Smooth muscle cell (in vitro differentiated cells): ENCODE data around the gene PTGES2. TPM values are rescaled to one million over a fixed set of nuclear protein-coding genes. Genes with fewer than 3 reads are reported as not detected.
"Not testable (repeated sequence)": the region's sequence is repeated elsewhere in the genome, so short reads cannot be mapped to it uniquely, and the experiment has no call there.

Source experiments
- DNase-seq: peaks from one replicate; lab custom pipeline; 2025; ENCODE audit not compliant: unreplicated experiment; lab: John Stamatoyannopoulos, UW
- H2AFZ ChIP-seq: fragments of 200-600 bp; sonication (generic); 2 replicates; pipeline ENCODE4 v1.6.0; 2016; ENCODE audit warnings: antibody characterized with exemption, low read depth, mild to moderate bottlenecking
- H3F3A ChIP-seq: fragments of 200-600 bp; sonication (generic); 2 replicates; pipeline ENCODE4 v1.6.0; 2017; ENCODE audit warnings: antibody characterized with exemption, low read depth
- H3K27ac ChIP-seq: fragments of 200-600 bp; sonication (generic); 2 replicates; pipeline ENCODE4 v1.5.1; 2016; ENCODE audit warnings: low read depth, mild to moderate bottlenecking
- H3K27me3 ChIP-seq: fragments of 200-600 bp; sonication (generic); 2 replicates; pipeline ENCODE4 v1.6.1; 2016; ENCODE audit warnings: low read depth, mild to moderate bottlenecking
- H3K36me3 ChIP-seq: fragments of 200-600 bp; sonication (generic); 2 replicates; pipeline ENCODE4 v1.5.1; 2016; ENCODE audit warnings: low read depth
- H3K4me1 ChIP-seq: fragments of 200-600 bp; sonication (generic); 2 replicates; pipeline ENCODE4 v1.5.1; 2016; ENCODE audit warnings: low read depth
- H3K4me2 ChIP-seq: fragments of 200-600 bp; sonication (generic); 2 replicates; pipeline ENCODE4 v1.6.0; 2016; ENCODE audit warnings: mild to moderate bottlenecking
- H3K4me3 ChIP-seq: fragments of 200-600 bp; sonication (generic); 2 replicates; pipeline ENCODE4 v1.5.1; 2016; ENCODE audit warnings: mild to moderate bottlenecking
- H3K79me2 ChIP-seq: fragments of 200-600 bp; sonication (generic); 2 replicates; pipeline ENCODE4 v1.6.0; 2016; ENCODE audit warnings: low read depth, mild to moderate bottlenecking
- H3K9ac ChIP-seq: fragments of 200-600 bp; sonication (generic); 2 replicates; pipeline ENCODE4 v1.6.0; 2016; ENCODE audit warnings: low read depth
- H3K9me3 ChIP-seq: fragments of 200-600 bp; sonication (generic); replicated peaks from 2 replicates; pipeline ENCODE4 v1.5.1; 2016; ENCODE audit warnings: low read depth
- H4K20me1 ChIP-seq: fragments of 200-600 bp; sonication (generic); 2 replicates; pipeline ENCODE4 v1.6.0; 2016; ENCODE audit warnings: low read depth
- CTCF ChIP-seq: fragments of 200-600 bp; sonication (generic); IDR thresholded peaks from 2 replicates; pipeline ENCODE4 v1.5.1; 2017; ENCODE audit warnings: borderline replicate concordance, mild to moderate bottlenecking, antibody characterized with exemption; ENCODE audit not compliant: insufficient read depth, poor library complexity, severe bottlenecking
- WGBS: methylation state at CpG from one replicate; pipeline ENCODE4 v1.1.7; 2016; ENCODE audit warnings: low lambda C conversion rate; 5-methylcytosine and 5-hydroxymethylcytosine counted together
- polyA plus RNA-seq: library from polyadenylated mRNA; unstranded; fragments of >200 nt; fragmentation: Nextera tagmentation; extraction: Ambion mirVana; gene quantifications from 2 replicates; pipeline ENCODE4 v1.2.1, GENCODE V29; 2016
- total RNA-seq: library from RNA; depleted of rRNA; stranded (reverse); fragments of >200 nt; gene quantifications from 2 replicates; pipeline ENCODE4 v1.2.3, GENCODE V29; 2014

The PTGES2 gene
- total and polyA plus RNA-seq, 2 experiments from 2014 or later = 31.5 to 78.6 TPM

GRCh38 chr9:128129976-128130590 lies 2.6 kb upstream of the PTGES2 start:
- H3K9me3 ChIP-seq, H3K27me3 ChIP-seq, H2AFZ ChIP-seq, H3K79me2 ChIP-seq, H3K36me3 ChIP-seq, H3K9ac ChIP-seq, H3K4me1 ChIP-seq, H4K20me1 ChIP-seq, H3K4me2 ChIP-seq, H3K27ac ChIP-seq, DNase-seq, H3F3A ChIP-seq, H3K4me3 ChIP-seq: not testable (repeated sequence)
- WGBS = 34% methylated on average over 8 of the region's 12 CpGs
- TF ChIP-seq CTCF = peak; percentile 39

- no peak for TF ChIP-seq CTCF
- Histone ChIP-seq H3K4me3 (peak overlapping the region; percentile 91), H3K79me2 (peaks cover 8% of the 10 kb centered on the region), H4K20me1 (peaks cover 12% of the 10 kb centered on the region), H3K4me1 (no peaks in the 10 kb centered on the region), H3K36me3 (no peaks in the 10 kb centered on the region), H3K27ac (no peak overlapping the region), H3K9me3 (no peaks in the 10 kb centered on the region), H3K9ac (peak overlapping the region; percentile 92), H2AFZ (peak overlapping the region; percentile 90), H3K27me3 (peaks cover 3% of the 10 kb centered on the region), H3F3A (no peaks in the 10 kb centered on the region), H3K4me2 (peak overlapping the region; percentile 97)
- no peak for DNase-seq
- 71% methylated on average over 29 of the region's 29 CpGs for WGBS
Measured at GRCh38 chr9:128128836-128129590, 1.5 kb upstream of the PTGES2 start.

GRCh38 chr9:128127990-128128835 lies 684 bp upstream of the PTGES2 start:
- peak overlapping the region; percentile 88 for H3K27ac ChIP-seq
- H3K4me2 ChIP-seq = peak overlapping the region; percentile 97
- H3K9me3 ChIP-seq = no peaks in the 10 kb centered on the region
- WGBS = 1% methylated on average over 61 of the region's 82 CpGs
- H3F3A ChIP-seq = no peaks in the 10 kb centered on the region
- DNase-seq = peak; percentile 69
- peak overlapping the region; percentile 90 for H2AFZ ChIP-seq
- H3K36me3 ChIP-seq = no peaks in the 10 kb centered on the region
- peaks cover 12% of the 10 kb centered on the region for H4K20me1 ChIP-seq
- TF ChIP-seq CTCF = peak; percentile 2
- peak overlapping the region; percentile 91 for H3K4me3 ChIP-seq
- H3K27me3 ChIP-seq = peaks cover 1% of the 10 kb centered on the region
- peaks cover 8% of the 10 kb centered on the region for H3K79me2 ChIP-seq
- H3K9ac ChIP-seq = peak overlapping the region; percentile 92
- no peaks in the 10 kb centered on the region for H3K4me1 ChIP-seq
